ENCODE data around the gene LAIR1.

LAIR1 gene

GRCh38 chr19:54403054-54403453 is 38.3 kb upstream of the LAIR1 start:
- TF ChIP-seq CTCF (IDR thresholded peaks at IDR 0.05) = no peak
- H3K27ac ChIP-seq = no peak overlapping the region
- DNase-seq (ENCODE audit: low spot score) = no peak
- no peak overlapping the region for H3K4me3 ChIP-seq

GRCh38 chr19:54400913-54401312 is 36.2 kb upstream of the LAIR1 start:
- Histone ChIP-seq H3K27ac (no peak overlapping the region), H3K4me3 (no peak overlapping the region)
- no peak for DNase-seq (ENCODE audit: low spot score)
- TF ChIP-seq CTCF (IDR thresholded peaks at IDR 0.05) = no peak

- Histone ChIP-seq H3K27ac (no peak overlapping the region), H3K4me3 (no peak overlapping the region)
- TF ChIP-seq CTCF (IDR thresholded peaks at IDR 0.05) = no peak
- DNase-seq (ENCODE audit: low spot score) = no peak
These were observed 34.5 kb upstream of the LAIR1 start for GRCh38 chr19:54399189-54399588.

- Histone ChIP-seq H3K27ac (no peak overlapping the region), H3K4me3 (no peak overlapping the region)
- no peak for TF ChIP-seq CTCF (IDR thresholded peaks at IDR 0.05)
- DNase-seq (ENCODE audit: low spot score) = no peak
These were observed 31.0 kb upstream of the LAIR1 start for GRCh38 chr19:54395685-54396084.

GRCh38 chr19:54393381-54393780 is 28.6 kb upstream of the LAIR1 start:
- H3K4me3 ChIP-seq = no peak overlapping the region
- DNase-seq (ENCODE audit: low spot score) = no peak
- no peak overlapping the region for H3K27ac ChIP-seq
- no peak for TF ChIP-seq CTCF (IDR thresholded peaks at IDR 0.05)

GRCh38 chr19:54392105-54392504 is 27.4 kb upstream of the LAIR1 start:
- no peak for DNase-seq (ENCODE audit: low spot score)
- Histone ChIP-seq H3K27ac (no peak overlapping the region), H3K4me3 (no peak overlapping the region)
- no peak for TF ChIP-seq CTCF (IDR thresholded peaks at IDR 0.05)

- TF ChIP-seq CTCF (IDR thresholded peaks at IDR 0.05) = no peak
- Histone ChIP-seq H3K27ac (no peak overlapping the region), H3K4me3 (no peak overlapping the region)
- DNase-seq (ENCODE audit: low spot score) = no peak
These were observed 26.9 kb upstream of the LAIR1 start for GRCh38 chr19:54391589-54392061.
